ENCODE measurements around the gene B4GALT2. TPM values are rescaled to one million over a fixed set of nuclear protein-coding genes. Genes with fewer than 3 reads are reported as not detected.

B4GALT2 gene
- total RNA-seq, 1 experiment from 2014 or later = 70.9 TPM

- no peaks in the 10 kb centered on the region for H3K4me1 Mint-ChIP-seq
- Histone ChIP-seq H2BK12ac (ENCODE audit: insufficient read length, low read depth, low read length) (no peak overlapping the region), H3K56ac (ENCODE audit: insufficient read length, low read depth, low read length) (no peak overlapping the region), H2BK15ac (ENCODE audit: low read depth, low read length) (no peak overlapping the region), H3K79me1 (ENCODE audit: insufficient read depth, low read depth, low read length, poor library complexity, severe bottlenecking) (no peaks in the 10 kb centered on the region), H2AK5ac (ENCODE audit: insufficient read length, low read length) (no peak overlapping the region), H3K4ac (ENCODE audit: low read depth, low read length) (no peak overlapping the region), H3T11ph (ENCODE audit: low read length) (no peak overlapping the region), H4K8ac (replicated peaks; ENCODE audit: insufficient read length, low read depth, low read length) (no peak overlapping the region), H3K9ac (ENCODE audit: extremely low read depth, insufficient read length, low read length) (no peak overlapping the region), H4K20me1 (ENCODE audit: control insufficient read depth, insufficient read depth, insufficient read length) (no peaks in the 10 kb centered on the region), H3K27ac (ENCODE audit: insufficient read length, low read depth, low read length) (no peak overlapping the region), H2BK5ac (ENCODE audit: insufficient read length, low read length) (no peak overlapping the region), H2BK120ac (ENCODE audit: low read depth, low read length, poor library complexity, severe bottlenecking) (no peak overlapping the region), H3K4me1 (ENCODE audit: insufficient read depth, low read length) (no peaks in the 10 kb centered on the region), H3K9me3 (ENCODE audit: control insufficient read depth, low read depth, low read length) (no peaks in the 10 kb centered on the region), H4K5ac (ENCODE audit: insufficient read length, low read depth, low read length) (no peak overlapping the region), H3K4me2 (ENCODE audit: insufficient read depth, insufficient read length, low read length) (no peak overlapping the region), H3K79me2 (ENCODE audit: insufficient read depth, low read length) (no peaks in the 10 kb centered on the region), H3K14ac (ENCODE audit: insufficient read depth, low read length) (no peak overlapping the region), H3K23ac (ENCODE audit: insufficient read length, low read depth, low read length) (no peak overlapping the region), H2BK20ac (ENCODE audit: low read depth, low read length, poor library complexity, severe bottlenecking) (no peak overlapping the region), H3K18ac (ENCODE audit: insufficient read length, low read depth, low read length) (no peak overlapping the region), H2AFZ (ENCODE audit: low read length) (no peak overlapping the region), H3K27me3 (ENCODE audit: insufficient read depth, low read length) (no peaks in the 10 kb centered on the region), H4K91ac (ENCODE audit: insufficient read length, low read depth, low read length) (no peak overlapping the region), H3K23me2 (ENCODE audit: insufficient read length, low read depth, low read length, poor library complexity, severe bottlenecking) (no peaks in the 10 kb centered on the region)
- H3K4me3 Mint-ChIP-seq = no peak overlapping the region
- H3K27me3 Mint-ChIP-seq (ENCODE audit: low read depth) = no peaks in the 10 kb centered on the region
- H3K9me3 Mint-ChIP-seq = no peaks in the 10 kb centered on the region
- TF ChIP-seq CTCF (conservative IDR thresholded peaks at IDR 0.05) = no peak
- WGBS (ENCODE audit: extremely low coverage, insufficient read length, low lambda C conversion rate) = no CpG with 5 or more reads among the region's 8 CpGs
- H3K27ac Mint-ChIP-seq = no peak overlapping the region
- H3K36me3 Mint-ChIP-seq (ENCODE audit: insufficient read depth in 1 of 3, low read depth in 3 of 3) = peaks cover 1 to 22% (median 16%) of the 10 kb centered on the region in 3 experiments; a peak in 5 of 7 replicates
- DNase-seq = no peak
These were observed 18.2 kb upstream of the B4GALT2 start for GRCh38 chr1:43960798-43961197.
